HG02571 (cell line): Measurements from ENCODE around the gene GRIA4.
"Not testable (repeated sequence)": the region's sequence is repeated elsewhere in the genome, so short reads cannot be mapped to it uniquely, and the experiment has no call there.

ENCODE experiments used
- ATAC-seq: cut with Tn5 transposase; IDR thresholded peaks from one replicate; pipeline ENCODE4 v1.9.1; 2021; ENCODE audit warnings: mild to moderate bottlenecking, moderate library complexity; ENCODE audit not compliant: unreplicated experiment

The GRIA4 gene

DNA sequence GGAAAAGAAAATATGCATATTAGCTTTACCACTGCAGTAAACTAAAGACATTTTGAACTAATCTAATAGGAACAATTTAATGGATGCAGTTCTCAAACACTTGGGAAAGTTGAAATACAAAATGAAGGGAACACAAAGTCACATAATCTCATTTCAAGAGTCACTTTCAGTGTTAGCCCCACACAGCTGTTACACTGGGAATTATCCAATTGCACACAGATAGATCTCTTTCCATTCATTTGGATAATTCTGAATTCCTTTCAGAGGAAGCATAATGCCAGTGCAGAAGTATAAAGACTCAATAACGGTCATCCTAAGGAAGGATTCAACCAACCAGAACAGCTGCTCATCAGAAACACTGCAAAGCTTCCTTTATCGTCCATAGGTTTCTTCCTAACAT, 173.3 kb downstream of the GRIA4 start:
- ATAC-seq = no peak

DNA sequence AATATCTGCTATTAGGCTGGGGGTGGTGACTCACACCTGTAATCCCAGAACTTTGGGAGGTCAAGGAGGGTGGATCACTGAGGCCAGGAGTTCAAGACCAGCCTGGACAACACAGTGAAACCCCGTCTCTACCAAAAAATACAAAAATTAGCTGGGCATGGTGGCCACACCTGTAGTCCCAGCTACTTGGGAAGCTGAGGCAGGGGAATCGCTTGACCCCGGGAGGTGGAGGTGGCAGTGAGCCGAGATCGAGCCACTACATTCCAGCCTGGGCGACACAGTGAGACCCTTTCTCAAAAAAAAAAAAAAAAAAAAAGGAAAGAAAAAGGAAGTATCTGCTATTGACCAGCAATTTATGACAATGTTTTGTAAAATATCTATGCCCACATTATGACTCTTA, 176.0 kb downstream of the GRIA4 start:
- ATAC-seq = not testable (repeated sequence)

GRCh38 chr11:105786741-105787140, 176.9 kb downstream of the GRIA4 start:
- no peak for ATAC-seq

DNA sequence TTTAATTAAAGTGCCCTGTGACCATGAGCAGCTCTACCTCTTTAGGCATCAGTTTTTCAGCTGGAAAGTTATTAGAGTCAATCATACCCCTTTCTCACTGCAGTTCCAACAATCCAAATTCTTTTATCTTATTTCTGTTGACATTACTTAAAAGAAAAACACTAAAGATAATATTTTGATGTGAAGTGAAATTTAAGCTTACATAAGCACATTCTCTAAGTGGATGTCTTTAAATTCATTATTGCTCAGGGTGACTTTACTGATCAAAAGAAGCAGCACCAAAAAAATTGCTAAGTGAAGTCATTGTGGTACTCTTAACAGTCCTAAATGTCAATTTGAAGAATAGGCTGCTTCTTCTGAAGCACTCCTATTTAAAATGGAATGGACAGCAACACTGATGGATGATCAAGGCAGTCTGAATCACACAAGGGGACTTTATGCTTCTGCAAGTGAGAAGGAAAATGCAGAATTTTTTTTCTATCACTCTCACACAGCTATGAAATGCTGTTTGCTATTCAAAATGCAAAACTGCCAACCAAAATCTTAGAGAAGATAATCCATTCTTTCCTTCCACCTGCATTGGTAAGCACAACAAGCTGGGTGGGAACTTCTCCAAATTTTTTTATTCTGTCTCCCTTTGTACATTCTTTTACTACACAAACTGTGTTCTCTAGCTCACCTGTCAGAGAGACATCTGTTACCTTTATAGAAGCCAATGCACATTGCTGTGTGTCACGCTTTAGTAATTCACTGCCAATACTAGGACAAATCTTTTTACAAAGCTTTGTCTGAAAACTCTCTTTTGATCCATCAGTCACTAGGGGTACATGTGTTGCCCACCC, 179.9 kb downstream of the GRIA4 start:
- ATAC-seq = no peak

DNA sequence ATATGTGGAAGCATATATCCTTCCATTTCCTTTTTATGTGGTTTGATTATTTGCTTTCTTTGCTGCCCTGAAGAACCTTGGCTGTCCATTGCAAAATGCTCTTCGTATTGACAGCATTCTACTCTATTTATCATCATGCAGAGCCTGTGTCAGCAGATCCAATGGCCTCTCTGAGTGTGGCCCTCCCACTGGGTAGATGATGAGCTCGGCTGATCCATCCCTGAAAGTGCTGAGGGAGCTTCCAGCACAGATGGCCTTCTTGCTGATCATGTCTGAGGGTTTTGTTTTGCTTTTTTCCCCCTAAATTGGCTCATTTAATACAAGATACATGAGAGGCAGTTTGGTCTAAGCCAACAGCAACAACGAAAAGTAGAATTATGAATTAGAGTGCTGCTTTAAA, 181.0 kb downstream of the GRIA4 start:
- no peak for ATAC-seq

GRCh38 chr11:105793092-105793491, 183.2 kb downstream of the GRIA4 start:
- no peak for ATAC-seq

GRCh38 chr11:105799263-105799662, 189.4 kb downstream of the GRIA4 start:
- ATAC-seq = no peak

DNA sequence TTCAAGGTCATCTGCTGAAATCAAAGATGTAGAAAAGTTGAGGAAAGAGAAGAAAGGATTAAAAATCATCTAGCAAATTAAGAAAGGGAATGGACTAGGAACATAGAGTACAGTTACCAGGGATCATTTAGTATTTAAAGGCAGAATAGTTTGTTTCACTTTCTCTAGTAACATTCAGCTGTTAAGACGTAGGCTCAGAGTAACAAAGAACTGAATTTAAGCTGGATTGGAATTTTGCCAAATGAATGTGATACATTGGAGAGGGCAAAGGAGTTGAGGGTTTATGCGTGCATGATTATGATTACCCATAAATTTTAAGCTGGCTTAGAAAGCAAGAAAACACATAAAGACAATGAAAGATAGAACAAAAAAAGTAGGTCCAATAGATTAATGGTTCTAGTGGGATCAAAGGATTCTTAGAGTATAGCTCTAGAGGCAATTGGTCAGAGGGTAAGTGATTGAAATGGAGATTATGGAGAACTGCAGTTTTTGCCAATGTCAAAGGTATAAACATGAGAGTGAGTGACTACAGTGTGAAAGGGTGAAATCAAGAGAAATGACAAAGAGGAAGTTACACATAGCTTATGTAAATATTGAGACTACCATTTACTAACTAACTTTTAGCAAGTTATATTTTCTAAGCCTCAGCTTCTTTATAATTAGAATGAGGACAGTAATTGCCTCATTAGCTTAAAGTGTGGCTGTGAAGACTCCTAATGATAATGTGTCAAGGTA, 190.0 kb downstream of the GRIA4 start:
- ATAC-seq = no peak

- no peak for ATAC-seq
Measured at GRCh38 chr11:105802390-105802789, 192.5 kb downstream of the GRIA4 start.

DNA sequence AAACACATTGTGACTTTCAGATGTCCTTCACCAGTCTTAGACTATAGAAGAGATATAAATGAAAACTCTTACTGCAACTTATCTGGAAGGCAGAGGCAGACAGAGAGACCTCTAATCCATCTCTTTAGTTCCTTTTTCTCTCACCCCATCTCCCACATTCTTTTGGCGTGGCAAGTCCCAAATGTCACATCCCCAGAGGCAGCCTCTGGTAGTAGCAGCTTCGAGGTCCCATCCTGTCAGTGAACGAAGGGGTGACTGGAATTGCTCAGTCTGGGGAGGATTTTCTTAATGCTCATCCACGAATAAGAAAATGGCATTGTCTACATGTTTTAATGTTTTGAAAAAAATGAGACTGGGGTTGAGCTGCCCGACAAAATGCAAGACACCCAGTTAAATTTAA, 201.4 kb downstream of the GRIA4 start:
- no peak for ATAC-seq

- no peak for ATAC-seq
Measured at GRCh38 chr11:105821372-105821771, 211.5 kb downstream of the GRIA4 start.

GRCh38 chr11:105821781-105822180, 211.9 kb downstream of the GRIA4 start:
- ATAC-seq = no peak

GRCh38 chr11:105823495-105824033, 213.7 kb downstream of the GRIA4 start:
- no peak for ATAC-seq

GRCh38 chr11:105824457-105825013, 214.7 kb downstream of the GRIA4 start:
- ATAC-seq = no peak

GRCh38 chr11:105825141-105825540, 215.3 kb downstream of the GRIA4 start:
- ATAC-seq = no peak

GRCh38 chr11:105827906-105828305, 218.0 kb downstream of the GRIA4 start:
- no peak for ATAC-seq

- ATAC-seq = no peak
Measured at GRCh38 chr11:105829084-105829483, 219.2 kb downstream of the GRIA4 start.

DNA sequence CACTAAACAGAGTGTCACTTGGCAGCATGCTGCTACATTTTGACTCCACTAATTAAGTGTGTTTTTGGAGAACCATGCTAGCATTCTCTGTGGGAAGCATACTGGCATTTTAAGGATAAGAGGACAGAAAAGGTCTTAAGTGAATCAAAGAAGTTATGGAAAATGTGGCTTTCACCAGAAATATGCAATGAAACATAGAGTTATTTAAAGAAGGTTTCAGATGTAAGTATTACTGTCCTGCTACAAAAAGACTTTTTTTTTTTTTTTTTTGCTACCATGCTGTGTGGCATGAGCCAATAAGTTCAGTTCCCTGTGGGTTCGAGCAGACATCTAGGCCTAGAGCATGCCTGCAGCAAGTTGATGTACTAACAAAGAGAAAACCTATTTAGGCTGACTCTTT, 224.6 kb downstream of the GRIA4 start:
- no peak for ATAC-seq

- ATAC-seq = no peak
Measured at GRCh38 chr11:105838668-105839384, 229.0 kb downstream of the GRIA4 start.

DNA sequence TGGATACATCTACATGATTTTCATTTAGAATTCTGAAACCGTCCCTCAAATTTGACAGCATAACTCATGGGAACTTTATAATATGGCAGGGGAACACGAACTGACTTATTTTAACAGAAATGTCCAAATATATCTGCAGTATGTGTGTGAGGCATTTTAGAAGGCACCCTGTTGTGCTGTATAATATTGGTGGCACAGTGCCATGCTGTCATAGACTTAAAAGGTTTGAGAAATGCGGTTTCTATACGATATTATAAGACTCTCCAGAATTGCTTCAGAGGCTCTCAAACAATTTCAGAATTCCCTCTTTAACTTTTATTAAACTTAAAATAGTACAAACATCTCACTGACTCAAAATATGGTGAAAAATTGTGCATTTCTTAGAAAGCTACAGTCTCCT, 230.5 kb downstream of the GRIA4 start:
- no peak for ATAC-seq

DNA sequence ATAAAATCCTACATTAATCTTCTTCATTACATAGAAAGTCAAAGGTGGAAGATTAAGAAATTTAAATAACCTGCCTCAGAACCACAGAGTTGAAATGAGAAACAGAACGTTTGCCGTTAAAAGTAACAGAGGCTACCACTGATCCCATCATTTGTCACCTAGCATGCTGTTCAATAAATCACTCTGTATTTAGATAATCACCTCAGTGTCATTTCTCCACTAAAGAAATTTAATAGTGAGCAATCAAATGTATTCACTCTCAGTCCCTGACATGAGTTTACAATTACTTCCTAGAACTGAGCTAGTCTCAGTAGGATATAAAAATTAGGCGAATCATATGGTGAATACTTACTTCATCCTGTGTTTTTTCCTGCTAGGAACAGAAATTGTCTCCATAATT, 242.5 kb downstream of the GRIA4 start:
- ATAC-seq = no peak
